Keratinocyte (primary cell): ENCODE data around the gene KRT23. TPM values are rescaled to one million over a fixed set of nuclear protein-coding genes. Genes with fewer than 3 reads are reported as not detected.

Source experiments
- DNase-seq: peaks from one replicate; pipeline ENCODE4 v3.0.0-alpha.2; 2011; ENCODE audit warnings: low read depth, missing footprints, low spot score
- FAIRE-seq: peaks from 2 replicates; lab custom pipeline; 2011; peaks lifted over from hg19 to GRCh38; lab: Jason Lieb, UNC
- H2AFZ ChIP-seq: 2 replicates; pipeline ENCODE4 v1.6.0; 2012; ENCODE audit warnings: low read length, control low read depth, inconsistent platforms; ENCODE audit not compliant: control insufficient read depth
- H3K27ac ChIP-seq: 2 replicates; pipeline ENCODE4 v1.5.1; 2011; ENCODE audit warnings: low read length; ENCODE audit not compliant: control insufficient read depth, insufficient read depth
- H3K27me3 ChIP-seq: 3 replicates; pipeline ENCODE4 v1.6.0; 2011; ENCODE audit warnings: low read length; ENCODE audit not compliant: control insufficient read depth, insufficient read depth; ENCODE audit errors: extremely low read depth
- H3K36me3 ChIP-seq, 2 experiments: 2 replicates in 1 of 2; 3 replicates in 1 of 2; pipeline ENCODE4 v1.5.1; 2011; ENCODE audit warnings: low read length in 2 of 2, mild to moderate bottlenecking in 1 of 2; ENCODE audit not compliant: control insufficient read depth in 2 of 2, insufficient read depth in 2 of 2; ENCODE audit errors: extremely low read depth in 1 of 2
- H3K4me1 ChIP-seq: 3 replicates; pipeline ENCODE4 v1.5.1; 2011; ENCODE audit warnings: low read length; ENCODE audit not compliant: control insufficient read depth, insufficient read depth; ENCODE audit errors: extremely low read depth
- H3K4me2 ChIP-seq: 3 replicates; pipeline ENCODE4 v1.6.0; 2011; ENCODE audit warnings: low read depth, low read length; ENCODE audit not compliant: control insufficient read depth, insufficient read depth; ENCODE audit errors: extremely low read depth
- H3K4me3 ChIP-seq, 3 experiments: fragments of 200-600 bp in 1 of 3; sonication (generic) in 1 of 3; 2 replicates in 2 of 3; 3 replicates in 1 of 3; pipeline ENCODE4 v1.5.1; 2011 to 2016; ENCODE audit warnings: low read length in 3 of 3, mild to moderate bottlenecking in 3 of 3, control low read depth in 2 of 3, inconsistent platforms in 1 of 3, low read depth in 1 of 3, mixed read lengths in 1 of 3, mixed run types in 1 of 3, moderate library complexity in 1 of 3; ENCODE audit not compliant: control insufficient read depth in 2 of 3, insufficient read depth in 2 of 3; ENCODE audit errors: extremely low read depth in 1 of 3
- H3K79me2 ChIP-seq: 2 replicates; pipeline ENCODE4 v1.6.0; 2012; ENCODE audit warnings: low read length; ENCODE audit not compliant: control insufficient read depth, insufficient read depth
- H3K9ac ChIP-seq: 3 replicates; pipeline ENCODE4 v1.6.0; 2011; ENCODE audit warnings: low read length; ENCODE audit not compliant: control insufficient read depth, insufficient read depth; ENCODE audit errors: extremely low read depth
- H3K9me1 ChIP-seq: 3 replicates; pipeline ENCODE4 v1.6.0; 2011; ENCODE audit warnings: low read length; ENCODE audit not compliant: control insufficient read depth, insufficient read depth; ENCODE audit errors: extremely low read depth
- H3K9me3 ChIP-seq: 2 replicates; pipeline ENCODE4 v1.5.1; 2012; ENCODE audit warnings: low read depth, low read length; ENCODE audit not compliant: control insufficient read depth
- H4K20me1 ChIP-seq: 3 replicates; pipeline ENCODE4 v1.6.0; 2011; ENCODE audit warnings: low read length; ENCODE audit not compliant: control insufficient read depth, insufficient read depth; ENCODE audit errors: extremely low read depth
- CTCF ChIP-seq, 3 experiments: IDR thresholded peaks in 1 of 3; conservative IDR thresholded peaks in 1 of 3; optimal IDR thresholded peaks in 1 of 3; 2 replicates in 2 of 3; 3 replicates in 1 of 3; pipeline versions ENCODE3 to v1.5.1; 2011; ENCODE audit warnings: low read length in 3 of 3, mild to moderate bottlenecking in 3 of 3, moderate library complexity in 2 of 3, control low read depth in 1 of 3, inconsistent platforms in 1 of 3; ENCODE audit not compliant: insufficient read depth in 2 of 3; ENCODE audit errors: extremely low read depth in 1 of 3
- EZH2 ChIP-seq: IDR thresholded peaks from one replicate; pipeline ENCODE4 v1.6.1; 2012; ENCODE audit warnings: inconsistent platforms, mild to moderate bottlenecking, low read length, moderate library complexity
- dilution Hi-C: fragments of 300-500 bp; cut with MboI; formaldehyde crosslinking; loops from one replicate; pipeline ENCODE4 v1.7.0; 2020; ENCODE audit warnings: low sequenced_read_pairs; ENCODE audit not compliant: extremely low pct_ligation_motif_present
- polyA plus RNA-seq, 5 experiments: library from polyadenylated mRNA; depleted of rRNA in 3 of 5; stranded (reverse) in 3 of 5; stranded (forward) in 1 of 5; unstranded in 1 of 5; fragments of >200 nt; gene quantifications; 1 replicate in 1 of 5; 2 replicates in 3 of 5; 3 replicates in 1 of 5; pipeline versions ENCODE4 v1.2.1 to v1.2.3, GENCODE V29; 2011 to 2012; ENCODE audit warnings: missing spikeins in 2 of 5, low read depth in 1 of 5, low replicate concordance in 1 of 5

KRT23 gene
- polyA plus RNA-seq, 1 donor (not counting 4 experiments of a cell fraction or from before 2014, with no cell fraction given) = 8.2 TPM

GRCh38 chr17:40886090-40886489 is 51.4 kb downstream of the KRT23 start:
- Histone ChIP-seq H3K9me1 (no peaks in the 10 kb centered on the region), H3K4me3 (no peak overlapping the region), H3K27me3 (peaks cover 4% of the 10 kb centered on the region), H3K79me2 (no peaks in the 10 kb centered on the region), H2AFZ (no peak overlapping the region), H3K4me1 (no peaks in the 10 kb centered on the region), H3K36me3 (no peaks in the 10 kb centered on the region), H4K20me1 (no peaks in the 10 kb centered on the region), H3K4me2 (no peak overlapping the region), H3K9ac (no peak overlapping the region), H3K27ac (no peak overlapping the region), H3K9me3 (no peaks in the 10 kb centered on the region)
- TF ChIP-seq EZH2 (no peak), CTCF (optimal IDR thresholded peaks at IDR 0.05 in 1 of 3, IDR thresholded peaks at IDR 0.05 in 1 of 3, conservative IDR thresholded peaks at IDR 0.05 in 1 of 3; ENCODE audit: extremely low read depth in 1 of 3, insufficient read depth in 2 of 3, low read length in 3 of 3) (no peak)
- no peak for FAIRE-seq
- DNase-seq = no peak
- dilution Hi-C loops = no loop called here

DNA sequence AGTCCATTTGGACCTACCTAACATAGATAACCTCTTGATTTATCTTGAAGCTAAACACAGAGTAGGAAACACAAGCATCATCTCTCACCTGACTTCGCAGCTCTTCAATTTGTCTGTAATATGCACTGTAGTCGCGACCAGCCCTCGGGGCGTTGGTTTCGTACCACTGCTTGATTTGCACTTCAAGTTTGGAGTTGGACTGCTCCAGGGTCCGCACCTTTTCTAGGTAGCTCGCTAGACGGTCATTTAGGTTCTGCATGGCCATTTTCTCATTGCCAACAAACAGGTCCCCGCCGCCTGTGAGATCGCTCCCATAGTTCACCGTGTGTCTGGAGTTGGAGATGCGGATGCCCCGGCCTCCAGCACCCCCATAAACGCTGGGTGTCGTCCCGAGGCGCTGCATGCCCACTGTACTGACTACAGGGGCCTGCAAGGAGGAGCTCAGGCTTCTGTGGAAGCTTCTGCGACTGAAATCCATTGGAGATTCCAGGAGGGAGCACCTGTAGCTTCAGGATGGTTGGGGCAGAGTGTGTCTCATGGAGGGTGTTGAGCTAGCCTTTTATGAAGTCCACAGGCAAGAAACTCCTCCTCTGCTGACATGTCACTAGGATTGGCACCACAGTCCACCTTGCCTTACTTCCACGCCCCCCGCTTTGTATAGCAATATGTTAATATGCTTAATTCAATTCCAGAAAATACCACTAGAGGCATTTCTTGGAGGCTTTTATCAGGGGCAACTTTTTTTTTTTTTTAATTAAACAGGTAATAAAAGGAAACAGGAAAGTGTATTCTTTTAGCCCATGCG is 52.5 kb downstream of the KRT23 start, which contains the start of gene KRT20:
KRT20 (minus strand) TSS at position 535 of the 805 bp plus-strand sequence; CDS start at position 478, 57 bp downstream.
- dilution Hi-C loops = no loop called here
- TF ChIP-seq CTCF (optimal IDR thresholded peaks at IDR 0.05 in 1 of 3, IDR thresholded peaks at IDR 0.05 in 1 of 3, conservative IDR thresholded peaks at IDR 0.05 in 1 of 3; ENCODE audit: extremely low read depth in 1 of 3, insufficient read depth in 2 of 3, low read length in 3 of 3) (peak in 2 of 3 experiments; percentile 6 to 20), EZH2 (no peak)
- Histone ChIP-seq H3K27ac (no peak within 1 kb of the TSS), H3K79me2 (no peaks in the 10 kb centered on the region), H2AFZ (no peak within 1 kb of the TSS), H3K9ac (no peak within 1 kb of the TSS), H3K36me3 (no peaks in the 10 kb centered on the region), H3K4me3 (no peak within 1 kb of the TSS), H3K4me2 (no peak within 1 kb of the TSS), H3K9me1 (no peaks in the 10 kb centered on the region), H3K27me3 (peaks cover 3% of the 10 kb centered on the region), H3K9me3 (no peaks in the 10 kb centered on the region), H4K20me1 (no peaks in the 10 kb centered on the region), H3K4me1 (no peaks in the 10 kb centered on the region)
- FAIRE-seq (no peak), DNase-seq (no peak)
